Natural killer cell (primary cell): ENCODE data around the gene ATP2C2. TPM values are rescaled to one million over a fixed set of nuclear protein-coding genes. Genes with fewer than 3 reads are reported as not detected.

Experiments used
- ATAC-seq, 3 donors: fragments of 150-1000 bp in 2 of 3; fragments of 200-7000 bp in 1 of 3; cut with Tn5 transposase; 1 replicate in 1 of 3; 2 replicates in 2 of 3; pipeline ENCODE4 v1.10.0; 2021; ENCODE audit warnings: mild to moderate bottlenecking in 2 of 3, moderate library complexity in 2 of 3
- DNase-seq, 2 donors: peaks; one replicate each; pipeline versions ENCODE4 v3.0.0 to v3.0.0-alpha.2; 2013 to 2021; ENCODE audit warnings: mixed read lengths in 1 of 2
- H3K27ac ChIP-seq: one replicate; pipeline ENCODE4 v1.5.1; 2013; ENCODE audit warnings: mild to moderate bottlenecking, low read length
- H3K27me3 ChIP-seq: one replicate; pipeline ENCODE4 v1.6.1; 2013; ENCODE audit warnings: low read length; ENCODE audit not compliant: control insufficient read depth, insufficient read depth
- H3K36me3 ChIP-seq: one replicate; pipeline ENCODE4 v1.6.1; 2013; ENCODE audit warnings: low read length; ENCODE audit not compliant: control insufficient read depth, insufficient read depth
- H3K4me1 ChIP-seq: one replicate; pipeline ENCODE4 v1.6.1; 2013; ENCODE audit warnings: low read length; ENCODE audit not compliant: control insufficient read depth, insufficient read depth
- H3K4me3 ChIP-seq: one replicate; pipeline ENCODE4 v1.5.1; 2013; ENCODE audit warnings: low read length
- H3K9me3 ChIP-seq: one replicate; pipeline ENCODE4 v1.6.1; 2013; ENCODE audit warnings: low read length; ENCODE audit not compliant: control insufficient read depth, insufficient read depth
- H3K27ac Mint-ChIP-seq, 2 donors: one replicate each; pipeline ENCODE4 v1.8.0; 2022; ENCODE audit warnings: mild to moderate bottlenecking in 2 of 2, mixed read lengths in 2 of 2, moderate library complexity in 1 of 2
- H3K27me3 Mint-ChIP-seq, 2 donors: one replicate each; pipeline ENCODE4 v1.8.0; 2022; ENCODE audit warnings: low read depth in 2 of 2, mixed read lengths in 2 of 2
- H3K36me3 Mint-ChIP-seq: one replicate; pipeline ENCODE4 v1.8.0; 2022; ENCODE audit warnings: mixed read lengths
- H3K4me1 Mint-ChIP-seq, 2 donors: one replicate each; pipeline ENCODE4 v1.8.0; 2022; ENCODE audit warnings: mixed read lengths in 2 of 2
- H3K4me3 Mint-ChIP-seq: one replicate; pipeline ENCODE4 v1.8.0; 2022; ENCODE audit warnings: mild to moderate bottlenecking, moderate library complexity, mixed read lengths
- H3K9me3 Mint-ChIP-seq, 2 donors: one replicate each; pipeline ENCODE4 v1.8.0; 2022; ENCODE audit warnings: mixed read lengths in 2 of 2
- CTCF ChIP-seq: fragments of 200-600 bp; IDR thresholded peaks from one replicate; pipeline ENCODE4 v1.8.0; 2022; ENCODE audit warnings: antibody characterized with exemption
- WGBS: methylation state at CpG from one replicate; pipeline ENCODE4 v1.1.7; 2013; ENCODE audit warnings: missing lambda C conversion rate; ENCODE audit not compliant: insufficient coverage; 5-methylcytosine and 5-hydroxymethylcytosine counted together
- intact Hi-C: fragments of 100-400 bp; cut with micrococcal nuclease; formaldehyde crosslinking; loops from one replicate; pipeline ENCODE4 v1.14.2; 2022
- total RNA-seq, 4 donors: library from RNA; stranded (reverse); fragments of 120-200 nt in 1 of 4; gene quantifications; one replicate each; pipeline versions ENCODE4 v1.2.3 to v1.2.4, GENCODE V29; 2013 to 2022

The ATP2C2 gene
- total RNA-seq, 3 donors from 2014 or later (not counting 1 experiment from before 2014, with no cell fraction given): not detected

GRCh38 chr16:84478172-84478947, 110.0 kb downstream of the ATP2C2 start:
- H3K4me3 ChIP-seq: no peak overlapping the region
- H3K27me3 ChIP-seq: no peaks in the 10 kb centered on the region
- no peaks in the 10 kb centered on the region for H3K9me3 ChIP-seq
- H3K27ac ChIP-seq: no peak overlapping the region
- H3K4me1 Mint-ChIP-seq: no peaks in the 10 kb centered on the region
- no peak for ATAC-seq
- intact Hi-C loops: no loop called here
- H3K36me3 ChIP-seq: no peaks in the 10 kb centered on the region
- no peak overlapping the region for H3K4me3 Mint-ChIP-seq
- 92% methylated on average over 13 of the region's 13 CpGs for WGBS
- H3K27me3 Mint-ChIP-seq: no peaks in the 10 kb centered on the region
- no peaks in the 10 kb centered on the region for H3K36me3 Mint-ChIP-seq
- no peak for TF ChIP-seq CTCF
- no peaks in the 10 kb centered on the region for H3K9me3 Mint-ChIP-seq
- no peaks in the 10 kb centered on the region for H3K4me1 ChIP-seq
- no peak overlapping the region for H3K27ac Mint-ChIP-seq
- no peak for DNase-seq

- no peaks in the 10 kb centered on the region for H3K27me3 ChIP-seq
- DNase-seq (no peak), ATAC-seq (no peak)
- H3K36me3 Mint-ChIP-seq: no peaks in the 10 kb centered on the region
- H3K9me3 Mint-ChIP-seq: no peaks in the 10 kb centered on the region
- no peaks in the 10 kb centered on the region for H3K9me3 ChIP-seq
- no peaks in the 10 kb centered on the region for H3K4me1 ChIP-seq
- H3K4me3 ChIP-seq: no peak overlapping the region
- no peak overlapping the region for H3K27ac ChIP-seq
- no peaks in the 10 kb centered on the region for H3K27me3 Mint-ChIP-seq
- no peaks in the 10 kb centered on the region for H3K4me1 Mint-ChIP-seq
- H3K36me3 ChIP-seq: no peaks in the 10 kb centered on the region
- no peak overlapping the region for H3K4me3 Mint-ChIP-seq
- intact Hi-C loops: no loop called here
- WGBS: 97% methylated on average over 16 of the region's 16 CpGs
- TF ChIP-seq CTCF: no peak
- H3K27ac Mint-ChIP-seq: no peak overlapping the region
These were observed 111.5 kb downstream of the ATP2C2 start for GRCh38 chr16:84479716-84480450.

GRCh38 chr16:84481051-84481735, 112.9 kb downstream of the ATP2C2 start:
- intact Hi-C loops: no loop called here
- H3K36me3 ChIP-seq: no peaks in the 10 kb centered on the region
- Mint-ChIP-seq H3K27me3 (no peaks in the 10 kb centered on the region), H3K27ac (no peak overlapping the region), H3K4me3 (no peak overlapping the region), H3K9me3 (no peaks in the 10 kb centered on the region), H3K36me3 (no peaks in the 10 kb centered on the region), H3K4me1 (no peaks in the 10 kb centered on the region)
- H3K4me3 ChIP-seq: no peak overlapping the region
- no peaks in the 10 kb centered on the region for H3K27me3 ChIP-seq
- no peak for ATAC-seq
- WGBS: 95% methylated on average over 26 of the region's 26 CpGs
- H3K9me3 ChIP-seq: no peaks in the 10 kb centered on the region
- no peak for TF ChIP-seq CTCF
- no peak overlapping the region for H3K27ac ChIP-seq
- H3K4me1 ChIP-seq: no peaks in the 10 kb centered on the region
- DNase-seq: no peak
